ENCODE data around the gene BCAS1. TPM values are rescaled to one million over a fixed set of nuclear protein-coding genes. Genes with fewer than 3 reads are reported as not detected.

BCAS1 gene
- total and polyA plus RNA-seq, 10 of the 15 experiments (the other 5 are each of a cell fraction or from before 2014, with no cell fraction given) = 0.21 to 1.4 (median 0.55) TPM

GRCh38 chr20:54106162-54106561, 35.8 kb upstream of the BCAS1 start:
- H4K20me1 ChIP-seq (ENCODE audit: control insufficient read depth, insufficient read depth) = no peaks in the 10 kb centered on the region
- 29% methylated on average over 4 of the region's 4 CpGs for WGBS (ENCODE audit: insufficient coverage, insufficient replicate concordance, low lambda C conversion rate, missing lambda C conversion rate)
- TF ChIP-seq MXI1 (IDR thresholded peaks at IDR 0.05; ENCODE audit: low read depth, low read length) = no peak
- no peak for TF ChIP-seq CEBPZ (IDR thresholded peaks at IDR 0.05; ENCODE audit: low read depth, low read length)
- TF ChIP-seq, protein P1, sequence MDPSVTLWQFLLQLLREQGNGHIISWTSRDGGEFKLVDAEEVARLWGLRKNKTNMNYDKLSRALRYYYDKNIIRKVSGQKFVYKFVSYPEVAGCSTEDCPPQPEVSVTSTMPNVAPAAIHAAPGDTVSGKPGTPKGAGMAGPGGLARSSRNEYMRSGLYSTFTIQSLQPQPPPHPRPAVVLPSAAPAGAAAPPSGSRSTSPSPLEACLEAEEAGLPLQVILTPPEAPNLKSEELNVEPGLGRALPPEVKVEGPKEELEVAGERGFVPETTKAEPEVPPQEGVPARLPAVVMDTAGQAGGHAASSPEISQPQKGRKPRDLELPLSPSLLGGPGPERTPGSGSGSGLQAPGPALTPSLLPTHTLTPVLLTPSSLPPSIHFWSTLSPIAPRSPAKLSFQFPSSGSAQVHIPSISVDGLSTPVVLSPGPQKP (IDR thresholded peaks at IDR 0.05; ENCODE audit: low read depth, low read length) = no peak
- 0 out of 2 replicates have a peak, but pooled peaks have one; percentile 21 for TF ChIP-seq NFXL1 (IDR thresholded peaks at IDR 0.05; ENCODE audit: borderline replicate concordance)
- no peaks in the 10 kb centered on the region for H3K27me3 ChIP-seq (replicated peaks in 1 of 2; ENCODE audit: control insufficient read depth in 2 of 2, insufficient read depth in 2 of 2, low read length in 1 of 2)
- POLR2A ChIA-PET = no interaction called here
- DNase-seq (ENCODE audit: low read depth, low spot score) = no peak
- RAD21 ChIA-PET (ENCODE audit: unreplicated experiment) = interaction anchor here (0.7 to 1.6 kb wide), 4 partner anchors 90 to 148 kb away, joined by 3 to 7 read pairs (median 4); no protein-coding TSS in a partner anchor
- H2AFZ ChIP-seq (ENCODE audit: control insufficient read depth, low read depth, low read length) = no peak overlapping the region
- H3K4me1 ChIP-seq (ENCODE audit: control insufficient read depth, insufficient read depth, low read length) = no peaks in the 10 kb centered on the region
- in situ Hi-C loops (cut with MboI) (no loop called here), intact Hi-C loops (cut with micrococcal nuclease; ENCODE audit: unreplicated experiment) (no loop called here)
- no peaks in the 10 kb centered on the region for H3K36me3 ChIP-seq (ENCODE audit: control insufficient read depth in 2 of 2, insufficient read depth in 2 of 2, low read length in 1 of 2)
- H3K27ac ChIP-seq (ENCODE audit: control insufficient read depth, insufficient read depth) = no peak overlapping the region
- SMC1A ChIA-PET (ENCODE audit: uncharacterized antibody, unreplicated experiment) = interaction anchor here (0.7 to 4.9 kb wide), 7 partner anchors 9 to 540 kb away, joined by 3 to 32 read pairs (median 6); no protein-coding TSS in a partner anchor
- H3K4me3 ChIP-seq = no peak overlapping the region
- H3K9me3 ChIP-seq (replicated peaks; ENCODE audit: control insufficient read depth, insufficient read depth, low read length) = no peaks in the 10 kb centered on the region; the same call in 2 of the 3 replicates
- H3K4me2 ChIP-seq (ENCODE audit: control insufficient read depth, insufficient read depth) = no peak overlapping the region
- no peak for FAIRE-seq
- ATAC-seq = no peak
- BruUV-seq (replicated peaks) = no TSS peak
- H3K79me2 ChIP-seq (ENCODE audit: control insufficient read depth, insufficient read depth, low read length) = no peaks in the 10 kb centered on the region
- no peak overlapping the region for H3K9ac ChIP-seq (ENCODE audit: control insufficient read depth, insufficient read depth, low read length)
- CTCF ChIA-PET = interaction anchor here (0.7 to 7.5 kb wide), 14 partner anchors 12 to 562 kb away, joined by 3 to 124 read pairs (median 6); partner anchors contain the start of gene PFDN4
